HCT116 (cell line): Measurements from ENCODE around the gene RAD21L1.

ENCODE experiments used
- CTCF ChIP-seq, 3 experiments: fragments of 200-600 bp in 1 of 3; sonication (generic) in 1 of 3; IDR thresholded peaks in 2 of 3; conservative IDR thresholded peaks in 1 of 3; 2 replicates each; pipeline ENCODE4 v1.5.1; 2012 to 2017; ENCODE audit warnings: low read depth in 2 of 3, low read length in 2 of 3, antibody characterized with exemption in 1 of 3, borderline replicate concordance in 1 of 3, control low read depth in 1 of 3, mild to moderate bottlenecking in 1 of 3, mixed read lengths in 1 of 3, mixed run types in 1 of 3, moderate library complexity in 1 of 3; ENCODE audit not compliant: insufficient read depth in 1 of 3
- POLR2A ChIP-seq: IDR thresholded peaks from 2 replicates; pipeline ENCODE4 v1.7.0; 2011; ENCODE audit warnings: borderline replicate concordance; ENCODE audit not compliant: insufficient read depth, insufficient read length; ENCODE audit errors: extremely low read depth
- TF ChIP-seq, protein P1 (sequence below): IDR thresholded peaks from 2 replicates; pipeline ENCODE4 v1.6.1; 2012

DNA sequence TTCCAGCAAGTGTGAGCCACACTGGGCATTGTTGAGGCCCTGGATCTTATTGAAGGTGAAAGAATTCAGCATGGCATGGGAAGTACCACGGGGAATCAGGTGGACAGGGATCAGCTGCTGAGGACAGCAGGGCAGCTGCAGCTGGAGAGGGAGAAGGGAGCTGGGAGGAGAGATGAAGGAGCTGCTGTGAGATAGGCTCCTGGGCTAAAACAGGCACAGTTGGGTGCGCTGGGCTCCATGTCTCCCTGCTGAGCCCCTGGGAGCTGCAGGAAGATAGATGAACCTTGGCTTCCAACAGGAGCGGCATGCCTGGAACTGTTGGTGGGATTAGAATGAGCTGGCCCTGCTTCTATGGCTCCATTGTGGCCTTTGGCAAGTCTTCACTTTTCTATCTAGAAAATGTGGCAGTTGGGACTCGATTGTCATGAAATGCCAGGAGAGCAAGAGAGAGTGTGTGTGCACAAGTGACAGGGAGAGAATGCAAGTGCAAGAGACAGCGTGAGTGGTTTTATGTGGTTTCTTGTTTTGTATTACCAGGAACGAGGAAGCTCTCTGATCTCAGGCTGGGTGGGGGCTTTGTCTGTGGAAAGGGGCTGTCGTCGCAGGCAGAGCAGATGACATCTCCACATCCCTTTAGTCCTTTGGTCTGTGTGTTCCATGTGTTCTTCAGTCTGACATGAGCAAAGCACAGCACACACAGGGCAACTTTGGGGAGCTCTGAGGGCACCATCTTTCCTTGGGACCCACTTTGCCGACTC lies 60.6 kb downstream of the RAD21L1 start:
- TF ChIP-seq CTCF (IDR thresholded peaks at IDR 0.05 in 2 of 3, conservative IDR thresholded peaks at IDR 0.05 in 1 of 3; ENCODE audit: borderline replicate concordance in 1 of 3, insufficient read depth in 1 of 3, low read depth in 2 of 3, low read length in 2 of 3) (no peak), POLR2A (no peak)
- TF ChIP-seq, protein P1, sequence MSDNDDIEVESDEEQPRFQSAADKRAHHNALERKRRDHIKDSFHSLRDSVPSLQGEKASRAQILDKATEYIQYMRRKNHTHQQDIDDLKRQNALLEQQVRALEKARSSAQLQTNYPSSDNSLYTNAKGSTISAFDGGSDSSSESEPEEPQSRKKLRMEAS, result no peak
